GM12878 (cell line): ENCODE data around the gene PARD6B. TPM values are rescaled to one million over a fixed set of nuclear protein-coding genes. Genes with fewer than 3 reads are reported as not detected.

Experiments used
- ATAC-seq: fragments of 200-7000 bp; cut with Tn5 transposase; 3 replicates; pipeline ENCODE4 v1.9.1; 2020; ENCODE audit warnings: mild to moderate bottlenecking, moderate library complexity
- BruUV-seq: library from RNA; stranded (reverse); fragments of 400-500 nt; replicated peaks from 2 replicates; lab custom pipeline; 2021; lab: Mats Ljungman, UMichigan
- CTCF ChIA-PET: fragments of 300-600 bp; sonication (Branson Sonifier 250); formaldehyde crosslinking; extraction: SDS; loops from one replicate; lab custom pipeline; 2021; ENCODE audit warnings: inconsistent platforms; lab: Yijun Ruan, JAX
- POLR2A ChIA-PET: fragments of 350-600 bp; formaldehyde crosslinking; extraction: SDS; loops from one replicate; lab custom pipeline; 2021; ENCODE audit warnings: inconsistent platforms; lab: Charles Lee
- RAD21 ChIA-PET: fragments of 300-600 bp; sonication (Branson Sonifier 250); formaldehyde crosslinking; loops from one replicate; lab custom pipeline; 2023; ENCODE audit warnings: antibody characterized with exemption; ENCODE audit not compliant: unreplicated experiment; lab: Charles Lee
- SMC1A ChIA-PET: fragments of 300-600 bp; sonication (Branson Sonifier 250); formaldehyde crosslinking; loops from one replicate; lab custom pipeline; 2023; ENCODE audit not compliant: unreplicated experiment, uncharacterized antibody; lab: Charles Lee
- DNase-seq: peaks from one replicate; pipeline ENCODE4 v3.0.0-alpha.2; 2011; ENCODE audit warnings: low read depth, low spot score
- FAIRE-seq: peaks from 3 replicates; lab custom pipeline; 2011; peaks lifted over from hg19 to GRCh38; lab: Jason Lieb, UNC
- H2AFZ ChIP-seq: 2 replicates; pipeline ENCODE4 v1.6.0; 2011; ENCODE audit warnings: low read depth, low read length, control low read depth; ENCODE audit not compliant: control insufficient read depth
- H3K27ac ChIP-seq: 2 replicates; pipeline ENCODE4 v1.5.1; 2011; ENCODE audit warnings: control low read depth; ENCODE audit not compliant: control insufficient read depth, insufficient read depth
- H3K27me3 ChIP-seq, 2 experiments: replicated peaks in 1 of 2; 2 replicates each; pipeline versions ENCODE4 v1.6.0 to v1.6.1; 2011; ENCODE audit warnings: low read length in 1 of 2; ENCODE audit not compliant: control insufficient read depth in 2 of 2, insufficient read depth in 2 of 2
- H3K36me3 ChIP-seq, 2 experiments: 2 replicates each; pipeline ENCODE4 v1.5.1; 2011; ENCODE audit warnings: low read length in 1 of 2; ENCODE audit not compliant: control insufficient read depth in 2 of 2, insufficient read depth in 2 of 2
- H3K4me1 ChIP-seq: 2 replicates; pipeline ENCODE4 v1.6.1; 2011; ENCODE audit warnings: mild to moderate bottlenecking, low read length, moderate library complexity, mixed read lengths; ENCODE audit not compliant: control insufficient read depth, insufficient read depth
- H3K4me2 ChIP-seq: 2 replicates; pipeline ENCODE4 v1.6.0; 2011; ENCODE audit warnings: control low read depth; ENCODE audit not compliant: control insufficient read depth, insufficient read depth
- H3K4me3 ChIP-seq: fragments of 200-600 bp; sonication (generic); 2 replicates; pipeline ENCODE4 v1.5.1; 2016
- H3K79me2 ChIP-seq: 2 replicates; pipeline ENCODE4 v1.6.0; 2011; ENCODE audit warnings: low read length; ENCODE audit not compliant: control insufficient read depth, insufficient read depth
- H3K9ac ChIP-seq: 2 replicates; pipeline ENCODE4 v1.8.0; 2011; ENCODE audit warnings: low read length, control low read depth, mixed read lengths; ENCODE audit not compliant: control insufficient read depth, insufficient read depth
- H3K9me3 ChIP-seq: replicated peaks from 3 replicates; pipeline ENCODE4 v1.5.1; 2011; ENCODE audit warnings: mild to moderate bottlenecking, low read length; ENCODE audit not compliant: control insufficient read depth, insufficient read depth
- H4K20me1 ChIP-seq: 2 replicates; pipeline ENCODE4 v1.6.0; 2011; ENCODE audit not compliant: control insufficient read depth, insufficient read depth
- CHD1 ChIP-seq: IDR thresholded peaks from 2 replicates; pipeline ENCODE4 v1.6.1; 2012; ENCODE audit warnings: low read depth, low read length, improper control_type of control experiment
- EGR1 ChIP-seq, 2 experiments: IDR thresholded peaks; 1 replicate in 1 of 2; 2 replicates in 1 of 2; pipeline ENCODE4 v1.6.1; 2011 to 2012; ENCODE audit warnings: low read depth in 2 of 2, low read length in 2 of 2, borderline replicate concordance in 1 of 2, mild to moderate bottlenecking in 1 of 2, moderate library complexity in 1 of 2
- ESRRA ChIP-seq: IDR thresholded peaks from 2 replicates; pipeline ENCODE4 v1.6.1; 2012; ENCODE audit warnings: mild to moderate bottlenecking, low read length, improper control_type of control experiment
- ETV6 ChIP-seq, 2 experiments: fragments of 450-650 bp in 1 of 2; IDR thresholded peaks in 1 of 2; conservative IDR thresholded peaks in 1 of 2; 2 replicates each; pipeline ENCODE4 v1.6.1; 2014; ENCODE audit warnings: antibody characterized with exemption in 1 of 2, borderline replicate concordance in 1 of 2, low read depth in 1 of 2, mild to moderate bottlenecking in 1 of 2, moderate library complexity in 1 of 2
- KDM1A ChIP-seq: fragments of 200-600 bp; sonication (generic); IDR thresholded peaks from 2 replicates; pipeline ENCODE4 v1.6.1; 2016; ENCODE audit warnings: borderline replicate concordance
- MYB ChIP-seq: fragments of 150-350 bp; IDR thresholded peaks from 2 replicates; pipeline ENCODE4 v1.6.1; 2014; ENCODE audit warnings: mild to moderate bottlenecking, low read depth, low read length, borderline replicate concordance
- NFXL1 ChIP-seq: fragments of 450-650 bp; IDR thresholded peaks from 2 replicates; pipeline ENCODE4 v1.6.1; 2017; ENCODE audit warnings: antibody characterized with exemption, mild to moderate bottlenecking, borderline replicate concordance
- RAD21 ChIP-seq: IDR thresholded peaks from 2 replicates; pipeline ENCODE4 v1.6.1; 2011; ENCODE audit warnings: mild to moderate bottlenecking, low read depth, low read length, moderate library complexity; ENCODE audit not compliant: insufficient read depth
- RUNX3 ChIP-seq: IDR thresholded peaks from 2 replicates; pipeline ENCODE4 v1.6.1; 2012; ENCODE audit warnings: low read length, inconsistent platforms
- SUPT20H ChIP-seq: IDR thresholded peaks from 2 replicates; pipeline ENCODE4 v1.6.1; 2011; ENCODE audit warnings: low read depth, mild to moderate bottlenecking, low read length, moderate library complexity, borderline replicate concordance; ENCODE audit not compliant: control insufficient read depth
- TCF3 ChIP-seq: IDR thresholded peaks from 2 replicates; pipeline ENCODE4 v1.6.1; 2012; ENCODE audit warnings: low read depth, mild to moderate bottlenecking, low read length, borderline replicate concordance; ENCODE audit not compliant: insufficient read depth
- ZNF24 ChIP-seq: fragments of 450-650 bp; IDR thresholded peaks from 2 replicates; pipeline ENCODE4 v1.6.1; 2017; ENCODE audit warnings: antibody characterized with exemption, mild to moderate bottlenecking
- WGBS: methylation state at CpG from one replicate; pipeline ENCODE4 v1.1.6; 2016; ENCODE audit warnings: low lambda C conversion rate; ENCODE audit not compliant: insufficient replicate concordance, insufficient coverage; ENCODE audit errors: missing lambda C conversion rate; 5-methylcytosine and 5-hydroxymethylcytosine counted together
- in situ Hi-C: fragments of 300-500 bp; cut with MboI; formaldehyde crosslinking; loops from 9 replicates; pipeline ENCODE4 v1.14.3; 2018; ENCODE audit warnings: mixed read lengths
- intact Hi-C: fragments of 100-400 bp; cut with micrococcal nuclease; formaldehyde crosslinking; loops from one replicate; pipeline ENCODE4 v1.14.2; 2022; ENCODE audit not compliant: unreplicated experiment
- polyA plus RNA-seq, 11 experiments: library from polyadenylated mRNA; depleted of rRNA in 4 of 11; unstranded in 6 of 11; stranded (reverse) in 5 of 11; fragments of >200 nt; fragmentation: Nextera tagmentation in 4 of 11; fragmentation: Illumina TruSeq in 1 of 11; extraction: Ambion mirVana in 4 of 11; extraction: Trizol in 1 of 11; gene quantifications; 1 replicate in 1 of 11; 2 replicates in 10 of 11; pipeline versions ENCODE4 v1.2.1 to v1.2.3, GENCODE V29; 2011 to 2016; ENCODE audit warnings: inconsistent platforms in 2 of 11, missing spikeins in 2 of 11, low read depth in 1 of 11
- total RNA-seq, 4 experiments: library from RNA; depleted of rRNA in 3 of 4; stranded (reverse); fragments of >200 nt in 3 of 4; fragmentation: Illumina TruSeq in 1 of 4; extraction: Trizol in 1 of 4; gene quantifications; 2 replicates each; pipeline versions ENCODE4 v1.2.1 to v1.2.3, GENCODE V29; 2013 to 2021
- TF ChIP-seq, protein P1 (sequence below): fragments of 450-650 bp; IDR thresholded peaks from 2 replicates; pipeline ENCODE4 v1.6.1; 2016; ENCODE audit warnings: mild to moderate bottlenecking

PARD6B gene
- total and polyA plus RNA-seq, 10 of the 15 experiments (the other 5 are each of a cell fraction or from before 2014, with no cell fraction given), result 0.57 to 4.7 (median 2.0) TPM

- ChIA-PET RAD21 (interaction anchor here (1.1 kb wide), 1 partner anchor 169 kb away, joined by 3 read pairs; no protein-coding TSS in a partner anchor), CTCF (interaction anchor here (0.9 to 13.7 kb wide), 10 partner anchors 9 to 520 kb away, joined by 3 to 336 read pairs (median 5); partner anchors contain the start of genes ADNP, DPM1 and MOCS3), POLR2A (interaction anchor here (0.5 to 0.7 kb wide), 5 partner anchors 15 to 1392 kb away, joined by 3 to 5 read pairs (median 3); no protein-coding TSS in a partner anchor), SMC1A (interaction anchor here (0.6 to 1.2 kb wide), 5 partner anchors 9 to 148 kb away, joined by 3 read pairs; no protein-coding TSS in a partner anchor)
- Histone ChIP-seq H3K4me3 (no peak overlapping the region), H3K27ac (no peak overlapping the region), H3K79me2 (no peaks in the 10 kb centered on the region), H3K36me3 (no peaks in the 10 kb centered on the region), H3K9me3 (no peaks in the 10 kb centered on the region), H3K27me3 (no peaks in the 10 kb centered on the region), H3K4me1 (peaks cover 5% of the 10 kb centered on the region), H3K9ac (no peak overlapping the region), H2AFZ (no peak overlapping the region), H3K4me2 (no peak overlapping the region), H4K20me1 (no peaks in the 10 kb centered on the region)
- ATAC-seq, result no peak
- TF ChIP-seq, protein P1, sequence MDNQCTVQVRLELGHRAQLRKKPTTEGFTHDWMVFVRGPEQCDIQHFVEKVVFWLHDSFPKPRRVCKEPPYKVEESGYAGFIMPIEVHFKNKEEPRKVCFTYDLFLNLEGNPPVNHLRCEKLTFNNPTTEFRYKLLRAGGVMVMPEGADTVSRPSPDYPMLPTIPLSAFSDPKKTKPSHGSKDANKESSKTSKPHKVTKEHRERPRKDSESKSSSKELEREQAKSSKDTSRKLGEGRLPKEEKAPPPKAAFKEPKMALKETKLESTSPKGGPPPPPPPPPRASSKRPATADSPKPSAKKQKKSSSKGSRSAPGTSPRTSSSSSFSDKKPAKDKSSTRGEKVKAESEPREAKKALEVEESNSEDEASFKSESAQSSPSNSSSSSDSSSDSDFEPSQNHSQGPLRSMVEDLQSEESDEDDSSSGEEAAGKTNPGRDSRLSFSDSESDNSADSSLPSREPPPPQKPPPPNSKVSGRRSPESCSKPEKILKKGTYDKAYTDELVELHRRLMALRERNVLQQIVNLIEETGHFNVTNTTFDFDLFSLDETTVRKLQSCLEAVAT, result no peak
- no peak for TF ChIP-seq SUPT20H
- no peak for TF ChIP-seq MYB
- TF ChIP-seq ZNF24, result no peak
- 0 out of 2 replicates have a peak, but pooled peaks have one; percentile 7 for TF ChIP-seq RAD21
- no peak for TF ChIP-seq RUNX3
- no peak for TF ChIP-seq ESRRA
- TF ChIP-seq EGR1 (IDR thresholded peaks at IDR 0.05; ENCODE audit: borderline replicate concordance in 1 of 2, low read depth in 2 of 2, low read length in 2 of 2), result no peak
- TF ChIP-seq KDM1A, result no peak
- no peak for TF ChIP-seq CHD1
- TF ChIP-seq ETV6 (conservative IDR thresholded peaks at IDR 0.05 in 1 of 2, IDR thresholded peaks at IDR 0.05 in 1 of 2; ENCODE audit: borderline replicate concordance in 1 of 2, low read depth in 1 of 2), result peak in 1 of 2 experiments; percentile 93; a peak in 2 of 4 replicates
- TF ChIP-seq TCF3, result no peak
- TF ChIP-seq NFXL1, result peak; percentile 69; the same call in 1 of the 2 replicates
- FAIRE-seq, result no peak
- WGBS, result 63% methylated on average over 18 of the region's 18 CpGs
- in situ Hi-C loops (no loop called here), intact Hi-C loops (no loop called here)
- BruUV-seq, result no TSS peak
- DNase-seq, result no peak
These were observed 56.9 kb downstream of the PARD6B start for GRCh38 chr20:50788045-50788991.
